Neuronal stem cell (in vitro differentiated cells): ENCODE data around the gene RTTN.

Experiments
- DNase-seq: peaks from one replicate; pipeline ENCODE4 v3.0.0-alpha.2; 2013; ENCODE audit warnings: low spot score
- H2AFZ ChIP-seq: one replicate; pipeline ENCODE4 v1.6.1; 2013; ENCODE audit warnings: mild to moderate bottlenecking, low read length, inconsistent platforms
- H2AK5ac ChIP-seq: 2 replicates; pipeline ENCODE4 v1.6.1; 2013; ENCODE audit warnings: low read depth, mild to moderate bottlenecking, inconsistent platforms, low read length, moderate library complexity, mixed read lengths
- H2BK120ac ChIP-seq: 2 replicates; pipeline ENCODE4 v1.6.1; 2013; ENCODE audit warnings: low read depth, mild to moderate bottlenecking, inconsistent platforms, low read length, moderate library complexity, mixed read lengths
- H2BK12ac ChIP-seq: one replicate; pipeline ENCODE4 v1.6.1; 2013; ENCODE audit warnings: low read length, inconsistent platforms
- H2BK15ac ChIP-seq: 2 replicates; pipeline ENCODE4 v1.6.1; 2013; ENCODE audit warnings: mild to moderate bottlenecking, low read length, inconsistent platforms, mixed read lengths
- H2BK5ac ChIP-seq: one replicate; pipeline ENCODE4 v1.6.1; 2013; ENCODE audit warnings: inconsistent platforms, mild to moderate bottlenecking, low read length, moderate library complexity
- H3K14ac ChIP-seq: one replicate; pipeline ENCODE4 v1.6.1; 2013; ENCODE audit warnings: low read length, inconsistent platforms
- H3K18ac ChIP-seq: 2 replicates; pipeline ENCODE4 v1.6.1; 2013; ENCODE audit warnings: low read length, inconsistent platforms
- H3K23ac ChIP-seq: 2 replicates; pipeline ENCODE4 v1.6.1; 2013; ENCODE audit warnings: low read depth, mild to moderate bottlenecking, mixed read lengths, low read length, inconsistent platforms; ENCODE audit not compliant: poor library complexity
- H3K27ac ChIP-seq: replicated peaks from 3 replicates; pipeline ENCODE4 v1.5.1; 2013; ENCODE audit warnings: low read length, inconsistent platforms
- H3K27me3 ChIP-seq, 3 experiments: 2 replicates each; pipeline ENCODE4 v1.6.1; 2013; ENCODE audit warnings: low read length in 3 of 3, mild to moderate bottlenecking in 2 of 3, inconsistent platforms in 1 of 3, low read depth in 1 of 3, mixed read lengths in 1 of 3, moderate library complexity in 1 of 3; ENCODE audit not compliant: control insufficient read depth in 3 of 3, insufficient read depth in 3 of 3
- H3K36me3 ChIP-seq, 2 donors: replicated peaks in 1 of 2; 2 replicates each; pipeline ENCODE4 v1.6.1; 2013; ENCODE audit warnings: low read length in 2 of 2; ENCODE audit not compliant: control insufficient read depth in 2 of 2, insufficient read depth in 2 of 2
- H3K4ac ChIP-seq: 2 replicates; pipeline ENCODE4 v1.6.1; 2013; ENCODE audit warnings: inconsistent platforms, mild to moderate bottlenecking, low read length, moderate library complexity
- H3K4me1 ChIP-seq, 2 donors: 1 replicate in 1 of 2; 2 replicates in 1 of 2; pipeline ENCODE4 v1.6.1; 2013; ENCODE audit warnings: low read length in 2 of 2, low read depth in 1 of 2; ENCODE audit not compliant: control insufficient read depth in 2 of 2, insufficient read depth in 1 of 2
- H3K4me2 ChIP-seq: one replicate; pipeline ENCODE4 v1.6.1; 2013; ENCODE audit warnings: mild to moderate bottlenecking, low read length, inconsistent platforms; ENCODE audit not compliant: insufficient read depth, poor library complexity, severe bottlenecking
- H3K4me3 ChIP-seq, 2 donors: 2 replicates each; pipeline ENCODE4 v1.5.1; 2013; ENCODE audit warnings: low read length in 2 of 2, mild to moderate bottlenecking in 2 of 2, inconsistent platforms in 1 of 2, moderate library complexity in 1 of 2
- H3K79me1 ChIP-seq: one replicate; pipeline ENCODE4 v1.6.1; 2013; ENCODE audit warnings: low read depth, mild to moderate bottlenecking, inconsistent platforms, low read length, moderate library complexity
- H3K9ac ChIP-seq: one replicate; pipeline ENCODE4 v1.6.1; 2013; ENCODE audit warnings: mild to moderate bottlenecking, low read depth, low read length, inconsistent platforms; ENCODE audit not compliant: poor library complexity
- H3K9me3 ChIP-seq, 2 donors: replicated peaks in 1 of 2; 2 replicates each; pipeline versions ENCODE3 to v1.6.1; 2013; ENCODE audit warnings: low read length in 2 of 2, mild to moderate bottlenecking in 2 of 2, inconsistent platforms in 1 of 2, low read depth in 1 of 2, mixed read lengths in 1 of 2, moderate library complexity in 1 of 2; ENCODE audit not compliant: control insufficient read depth in 2 of 2, insufficient read depth in 1 of 2
- H4K8ac ChIP-seq: one replicate; pipeline ENCODE4 v1.6.1; 2013; ENCODE audit warnings: low read depth, mild to moderate bottlenecking, inconsistent platforms, low read length, moderate library complexity
- H4K91ac ChIP-seq: one replicate; pipeline ENCODE4 v1.6.1; 2013; ENCODE audit warnings: low read length, low read depth, mild to moderate bottlenecking, inconsistent platforms; ENCODE audit not compliant: poor library complexity
- WGBS, 2 donors: extraction: QIAGEN DNeasy Blood & Tissue Kit; methylation state at CpG; one replicate each; pipeline ENCODE4 v1.1.7; 2013; ENCODE audit warnings: missing lambda C conversion rate in 2 of 2, mixed read lengths in 1 of 2; ENCODE audit not compliant: insufficient read length in 2 of 2, insufficient replicate concordance in 1 of 2; ENCODE audit errors: extremely low coverage in 2 of 2; 5-methylcytosine and 5-hydroxymethylcytosine counted together

The RTTN gene

DNA sequence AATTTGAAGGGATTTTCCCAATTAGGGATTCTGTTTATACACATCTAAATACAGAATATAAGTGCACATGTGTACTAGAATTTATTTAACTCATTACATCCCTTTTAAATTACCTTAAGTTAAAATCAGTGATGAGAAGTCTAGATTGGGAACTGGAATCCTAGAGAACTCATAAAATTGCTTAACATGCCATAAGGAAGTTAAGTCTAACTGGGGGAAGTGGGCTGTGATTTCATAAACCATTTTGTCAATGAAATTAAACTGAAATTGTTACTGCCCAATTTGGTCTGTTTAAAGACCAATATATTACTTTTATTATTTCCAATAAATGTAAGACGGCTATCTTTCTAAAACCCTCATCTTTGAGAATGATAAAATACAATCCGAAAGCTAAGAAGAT lies 185.5 kb downstream of the RTTN start:
- no peaks in the 10 kb centered on the region for H3K4me1 ChIP-seq
- no peak overlapping the region for H3K4me2 ChIP-seq
- DNase-seq = no peak
- H3K27ac ChIP-seq = no peak overlapping the region
- no peak overlapping the region for H3K9ac ChIP-seq
- H3K27me3 ChIP-seq = no peaks in the 10 kb centered on the region
- WGBS, 2 donors = no CpG with 5 or more reads among the region's 2 CpGs
- no peak overlapping the region for H3K18ac ChIP-seq
- H3K4ac ChIP-seq = no peak overlapping the region
- H3K23ac ChIP-seq = no peak overlapping the region
- H2AK5ac ChIP-seq = no peak overlapping the region
- no peak overlapping the region for H2BK120ac ChIP-seq
- H3K79me1 ChIP-seq = no peaks in the 10 kb centered on the region
- H2BK15ac ChIP-seq = no peak overlapping the region
- H3K4me3 ChIP-seq = no peak overlapping the region
- no peak overlapping the region for H4K91ac ChIP-seq
- no peak overlapping the region for H2BK5ac ChIP-seq
- H2AFZ ChIP-seq = no peak overlapping the region
- H3K9me3 ChIP-seq = no peaks in the 10 kb centered on the region
- H3K14ac ChIP-seq = no peak overlapping the region
- H2BK12ac ChIP-seq = no peak overlapping the region
- peaks cover 5 to 80% of the 10 kb centered on the region in 2 donors for H3K36me3 ChIP-seq
- H4K8ac ChIP-seq = no peak overlapping the region

DNA sequence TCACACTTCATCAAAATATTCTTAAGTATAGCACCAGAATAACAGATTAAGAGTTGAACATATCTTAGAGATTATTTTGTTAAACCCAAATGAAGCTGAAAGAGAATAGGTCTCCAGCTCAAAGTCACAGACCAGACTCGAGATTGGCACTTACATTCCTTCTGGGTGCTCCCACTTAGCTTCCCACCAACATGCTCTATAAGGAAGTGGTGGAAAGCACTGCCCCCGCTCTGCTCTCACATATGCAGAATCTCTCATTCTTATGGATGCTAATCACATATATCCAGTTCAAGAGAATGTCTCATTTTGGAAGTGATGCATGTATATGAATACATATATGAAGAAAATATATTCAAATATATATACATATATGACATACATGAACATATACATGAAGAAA lies 186.4 kb downstream of the RTTN start:
- DNase-seq = no peak
- Histone ChIP-seq H2BK120ac (no peak overlapping the region), H3K4me1 (no peaks in the 10 kb centered on the region), H3K79me1 (no peaks in the 10 kb centered on the region), H3K4me3 (no peak overlapping the region), H3K4me2 (no peak overlapping the region), H3K27me3 (no peaks in the 10 kb centered on the region), H3K36me3 (peaks cover 5 to 74% of the 10 kb centered on the region in 2 donors), H3K9me3 (no peaks in the 10 kb centered on the region), H3K23ac (no peak overlapping the region), H3K14ac (no peak overlapping the region), H2AFZ (no peak overlapping the region), H4K91ac (no peak overlapping the region), H4K8ac (no peak overlapping the region), H2AK5ac (no peak overlapping the region), H3K18ac (no peak overlapping the region), H2BK5ac (no peak overlapping the region), H3K9ac (no peak overlapping the region), H3K4ac (no peak overlapping the region), H2BK15ac (no peak overlapping the region), H2BK12ac (no peak overlapping the region), H3K27ac (no peak overlapping the region)
- no CpG with 5 or more reads among the region's 2 CpGs for WGBS, 2 donors

DNA sequence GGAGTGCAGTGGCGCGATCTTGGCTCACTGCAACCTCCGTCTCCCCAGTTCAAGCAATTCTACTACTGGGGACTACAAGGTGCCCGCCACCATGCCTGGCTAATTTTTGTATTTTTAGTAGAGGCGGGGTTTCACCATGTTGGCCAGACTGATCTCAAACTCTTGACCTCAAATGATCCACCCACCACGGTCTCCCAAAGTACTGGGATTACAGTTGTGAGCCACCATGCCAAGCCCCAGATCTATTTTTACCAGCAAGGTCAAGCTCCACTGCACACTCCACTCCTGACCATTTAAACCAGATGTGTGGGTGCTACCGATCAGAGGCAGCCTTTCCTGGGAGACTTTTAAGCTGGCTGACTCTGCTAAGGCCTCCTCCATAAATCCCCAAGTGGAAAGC lies 190.4 kb downstream of the RTTN start:
- Histone ChIP-seq H3K27me3 (no peaks in the 10 kb centered on the region), H2AFZ (no peak overlapping the region), H3K9ac (no peak overlapping the region), H3K4me1 (no peaks in the 10 kb centered on the region), H2BK12ac (no peak overlapping the region), H3K4ac (no peak overlapping the region), H3K36me3 (peaks cover 4 to 44% of the 10 kb centered on the region in 2 donors), H2BK15ac (no peak overlapping the region), H3K79me1 (no peaks in the 10 kb centered on the region), H3K23ac (no peak overlapping the region), H2BK120ac (no peak overlapping the region), H2BK5ac (no peak overlapping the region), H4K8ac (no peak overlapping the region), H2AK5ac (no peak overlapping the region), H3K27ac (no peak overlapping the region), H3K9me3 (no peaks in the 10 kb centered on the region), H3K18ac (no peak overlapping the region), H4K91ac (no peak overlapping the region), H3K4me2 (no peak overlapping the region), H3K4me3 (no peak overlapping the region), H3K14ac (no peak overlapping the region)
- no CpG with 5 or more reads among the region's 7 CpGs for WGBS, 2 donors
- DNase-seq = no peak

DNA sequence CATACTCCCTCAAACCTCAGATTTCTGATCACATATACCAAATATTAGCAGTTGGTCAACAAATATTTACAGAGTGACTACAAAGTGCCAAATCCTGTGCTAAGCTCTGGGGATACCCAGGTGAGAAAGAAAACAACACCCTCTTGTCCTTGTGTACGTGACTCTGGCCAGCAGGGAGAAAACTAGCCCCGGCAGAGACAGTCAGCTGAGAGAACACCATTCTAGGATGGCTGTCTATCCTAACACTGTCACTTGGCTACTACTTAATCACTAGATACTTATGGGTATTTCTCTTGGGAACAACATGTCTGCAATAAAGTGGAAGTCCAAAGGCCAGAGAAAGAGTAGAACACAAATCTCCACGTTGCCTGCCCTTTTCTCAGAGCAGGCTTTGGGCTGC lies 199.9 kb downstream of the RTTN start:
- no peak overlapping the region for H3K9ac ChIP-seq
- H3K27me3 ChIP-seq = no peaks in the 10 kb centered on the region
- no peak overlapping the region for H3K4me2 ChIP-seq
- H2BK15ac ChIP-seq = no peak overlapping the region
- no peak overlapping the region for H4K91ac ChIP-seq
- no peak overlapping the region for H3K23ac ChIP-seq
- no peak overlapping the region for H3K18ac ChIP-seq
- H3K4me1 ChIP-seq = no peaks in the 10 kb centered on the region
- no peak overlapping the region for H2AK5ac ChIP-seq
- H3K4me3 ChIP-seq = no peak overlapping the region
- no peak overlapping the region for H3K27ac ChIP-seq
- peaks cover 5 to 22% of the 10 kb centered on the region in 2 donors for H3K36me3 ChIP-seq
- H2BK5ac ChIP-seq = no peak overlapping the region
- no peaks in the 10 kb centered on the region for H3K79me1 ChIP-seq
- no peak overlapping the region for H3K4ac ChIP-seq
- no peak overlapping the region for H4K8ac ChIP-seq
- no peak overlapping the region for H2AFZ ChIP-seq
- H3K9me3 ChIP-seq = no peaks in the 10 kb centered on the region
- no peak overlapping the region for H3K14ac ChIP-seq
- WGBS, 2 donors = no CpG with 5 or more reads among the region's 3 CpGs
- no peak overlapping the region for H2BK120ac ChIP-seq
- no peak for DNase-seq
- H2BK12ac ChIP-seq = no peak overlapping the region
